Inflammatory macrophage (primary cell): ENCODE data around the gene VWDE.
A peak's percentile ranks its signal among the peaks of the same experiment; 100 is the strongest.
"Not testable (repeated sequence)": the region's sequence is repeated elsewhere in the genome, so short reads cannot be mapped to it uniquely, and the experiment has no call there.

Source experiments
- DNase-seq, 2 donors: peaks; one replicate each; pipeline ENCODE4 v3.0.0-alpha.2; 2020 to 2022

VWDE gene

GRCh38 chr7:12401538-12402364 is 1.9 kb downstream of the VWDE start:
- DNase-seq: no peak

- no peak for DNase-seq
Observed at GRCh38 chr7:12398186-12398585, 5.5 kb downstream of the VWDE start.

- DNase-seq: no peak
Observed at GRCh38 chr7:12397671-12398070, 6.0 kb downstream of the VWDE start.

- not testable (repeated sequence) for DNase-seq
Observed at GRCh38 chr7:12396670-12397069, 7.0 kb downstream of the VWDE start.

GRCh38 chr7:12391922-12392615 is 11.6 kb downstream of the VWDE start:
- DNase-seq: no peak

- peak; percentile 62 to 64 for DNase-seq
Observed at GRCh38 chr7:12389089-12389700, 14.5 kb downstream of the VWDE start.

GRCh38 chr7:12386313-12386740 is 17.3 kb downstream of the VWDE start:
- DNase-seq: no peak

GRCh38 chr7:12385364-12385786 is 18.3 kb downstream of the VWDE start:
- DNase-seq: no peak

GRCh38 chr7:12383377-12383776 is 20.3 kb downstream of the VWDE start:
- no peak for DNase-seq

GRCh38 chr7:12378389-12378788 is 25.3 kb downstream of the VWDE start:
- no peak for DNase-seq

GRCh38 chr7:12377406-12377805 is 26.3 kb downstream of the VWDE start:
- DNase-seq: no peak

- DNase-seq: no peak
Observed at GRCh38 chr7:12373580-12374263, 29.9 kb downstream of the VWDE start.

- no peak for DNase-seq
Observed at GRCh38 chr7:12370249-12370648, 33.4 kb downstream of the VWDE start.

- no peak for DNase-seq
Observed at GRCh38 chr7:12369756-12370155, 33.9 kb downstream of the VWDE start.

- no peak for DNase-seq
Observed at GRCh38 chr7:12369072-12369471, 34.6 kb downstream of the VWDE start.

GRCh38 chr7:12360948-12361347 is 42.7 kb downstream of the VWDE start:
- no peak for DNase-seq

GRCh38 chr7:12358694-12359093 is 45.0 kb downstream of the VWDE start:
- DNase-seq: no peak

GRCh38 chr7:12357508-12357907 is 46.2 kb downstream of the VWDE start:
- DNase-seq: no peak

- no peak for DNase-seq
Observed at GRCh38 chr7:12351843-12352242, 51.8 kb downstream of the VWDE start.

- DNase-seq: no peak
Observed at GRCh38 chr7:12350971-12351370, 52.7 kb downstream of the VWDE start.

- no peak for DNase-seq
Observed at GRCh38 chr7:12337095-12337494, 66.6 kb downstream of the VWDE start.

GRCh38 chr7:12328888-12329770 is 74.5 kb downstream of the VWDE start:
- no peak for DNase-seq
